ENCODE results near the gene PRKCH. TPM values are rescaled to one million over a fixed set of nuclear protein-coding genes. Genes with fewer than 3 reads are reported as not detected.

The PRKCH gene
- total RNA-seq, 2 experiments from 2014 or later = 193 to 194 TPM

DNA sequence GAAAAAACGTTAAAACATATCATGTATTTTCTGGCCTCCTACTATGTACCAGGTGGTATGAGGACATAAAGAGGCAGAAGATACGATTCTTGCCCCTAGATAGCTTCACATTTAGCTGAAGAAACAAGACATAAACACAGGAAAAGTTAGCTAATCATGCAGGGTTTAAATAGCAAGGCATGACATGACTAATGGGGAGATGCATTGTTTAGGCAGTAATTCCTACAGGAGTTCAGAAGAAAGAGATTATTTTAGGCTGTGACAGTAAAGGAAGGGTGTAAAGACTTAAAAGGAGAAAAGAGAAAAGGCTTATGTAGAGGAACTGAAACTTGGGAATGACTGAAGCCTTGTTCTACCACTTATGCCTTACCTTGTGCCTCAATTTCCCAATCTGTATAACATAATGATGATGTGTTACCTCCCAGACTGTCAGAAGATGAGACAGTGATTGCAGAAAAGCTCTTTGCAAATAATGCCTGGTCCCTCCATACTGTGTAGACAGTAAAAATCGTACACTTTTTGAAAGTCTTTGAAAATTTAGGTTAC is 44.4 kb downstream of the PRKCH start:
- POLR2A ChIA-PET = interaction anchor here (0.5 to 1.3 kb wide), 5 partner anchors 9 to 1795 kb away, joined by 3 to 4 read pairs (median 4); no protein-coding TSS in a partner anchor

DNA sequence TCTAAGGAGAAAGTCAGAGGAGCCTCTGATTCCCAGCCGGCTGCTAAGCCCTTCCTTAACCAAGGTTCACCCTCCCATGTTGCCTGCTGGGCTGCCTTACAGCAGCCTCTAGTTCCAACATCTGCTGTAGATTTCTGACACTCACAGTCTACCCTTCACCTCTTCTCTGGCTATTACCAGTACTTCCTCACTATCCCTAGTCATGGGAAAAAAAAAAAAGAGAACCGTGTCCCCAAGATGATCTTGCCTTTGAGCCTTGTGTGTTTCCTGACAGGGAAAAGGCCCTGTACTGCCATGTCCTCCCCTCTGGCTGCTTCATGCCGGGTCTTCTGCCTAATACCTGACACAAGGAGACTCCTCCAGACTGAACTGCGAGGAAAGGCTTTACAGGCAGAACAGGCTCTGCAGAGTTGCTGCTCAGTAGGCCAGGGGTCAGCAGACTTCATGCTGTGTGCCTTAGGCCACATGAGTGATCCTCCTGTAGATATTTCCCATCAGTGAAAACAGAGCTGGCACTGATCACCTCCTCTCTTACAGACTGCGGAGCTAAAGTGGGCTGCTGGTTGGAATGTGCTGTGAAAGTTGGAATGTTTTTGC is 46.8 kb downstream of the PRKCH start:
- ChIA-PET POLR2A (interaction anchor here (1.3 to 3.4 kb wide), 7 partner anchors 8 to 22 kb away, joined by 3 to 14 read pairs (median 4); no protein-coding TSS in a partner anchor), CTCF (interaction anchor here (0.7 to 2.5 kb wide), 5 partner anchors 9 to 22 kb away, joined by 3 to 10 read pairs (median 4); no protein-coding TSS in a partner anchor)
- no peaks in the 10 kb centered on the region for H3K27me3 Mint-ChIP-seq
- peak overlapping the region; percentile 29 for H3K4me3 Mint-ChIP-seq
- intact Hi-C loops (cut with micrococcal nuclease) = no loop called here
- peaks cover 8% of the 10 kb centered on the region for H3K9me3 Mint-ChIP-seq
- ATAC-seq = no peak
- no peak for DNase-seq
- H3K36me3 Mint-ChIP-seq (ENCODE audit: low read depth) = peaks cover 48% of the 10 kb centered on the region
- TF ChIP-seq, protein P1, sequence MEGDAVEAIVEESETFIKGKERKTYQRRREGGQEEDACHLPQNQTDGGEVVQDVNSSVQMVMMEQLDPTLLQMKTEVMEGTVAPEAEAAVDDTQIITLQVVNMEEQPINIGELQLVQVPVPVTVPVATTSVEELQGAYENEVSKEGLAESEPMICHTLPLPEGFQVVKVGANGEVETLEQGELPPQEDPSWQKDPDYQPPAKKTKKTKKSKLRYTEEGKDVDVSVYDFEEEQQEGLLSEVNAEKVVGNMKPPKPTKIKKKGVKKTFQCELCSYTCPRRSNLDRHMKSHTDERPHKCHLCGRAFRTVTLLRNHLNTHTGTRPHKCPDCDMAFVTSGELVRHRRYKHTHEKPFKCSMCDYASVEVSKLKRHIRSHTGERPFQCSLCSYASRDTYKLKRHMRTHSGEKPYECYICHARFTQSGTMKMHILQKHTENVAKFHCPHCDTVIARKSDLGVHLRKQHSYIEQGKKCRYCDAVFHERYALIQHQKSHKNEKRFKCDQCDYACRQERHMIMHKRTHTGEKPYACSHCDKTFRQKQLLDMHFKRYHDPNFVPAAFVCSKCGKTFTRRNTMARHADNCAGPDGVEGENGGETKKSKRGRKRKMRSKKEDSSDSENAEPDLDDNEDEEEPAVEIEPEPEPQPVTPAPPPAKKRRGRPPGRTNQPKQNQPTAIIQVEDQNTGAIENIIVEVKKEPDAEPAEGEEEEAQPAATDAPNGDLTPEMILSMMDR (IDR thresholded peaks at IDR 0.05) = no peak
- no peak overlapping the region for H3K27ac Mint-ChIP-seq
- H3K4me1 Mint-ChIP-seq (ENCODE audit: low read depth) = peaks cover 32% of the 10 kb centered on the region

More for the DNA sequence above, 44.4 kb downstream of the PRKCH start:
- H3K4me1 Mint-ChIP-seq (ENCODE audit: low read depth) = peaks cover 17% of the 10 kb centered on the region
- DNase-seq = no peak
- TF ChIP-seq, protein P1 (IDR thresholded peaks at IDR 0.05) = no peak
- no peaks in the 10 kb centered on the region for H3K9me3 Mint-ChIP-seq
- no peak overlapping the region for H3K27ac Mint-ChIP-seq
- CTCF ChIA-PET = interaction anchor here (1.6 to 2.5 kb wide), 3 partner anchors 8 to 67 kb away, joined by 5 to 10 read pairs (median 7); no protein-coding TSS in a partner anchor
- intact Hi-C loops (cut with micrococcal nuclease) = loop anchor here (2.0 kb wide), 1 partner anchor 15 kb away; no protein-coding TSS in a partner anchor
- peaks cover 37% of the 10 kb centered on the region for H3K36me3 Mint-ChIP-seq (ENCODE audit: low read depth)
- ATAC-seq = no peak
- no peaks in the 10 kb centered on the region for H3K27me3 Mint-ChIP-seq
- no peak overlapping the region for H3K4me3 Mint-ChIP-seq

DNA sequence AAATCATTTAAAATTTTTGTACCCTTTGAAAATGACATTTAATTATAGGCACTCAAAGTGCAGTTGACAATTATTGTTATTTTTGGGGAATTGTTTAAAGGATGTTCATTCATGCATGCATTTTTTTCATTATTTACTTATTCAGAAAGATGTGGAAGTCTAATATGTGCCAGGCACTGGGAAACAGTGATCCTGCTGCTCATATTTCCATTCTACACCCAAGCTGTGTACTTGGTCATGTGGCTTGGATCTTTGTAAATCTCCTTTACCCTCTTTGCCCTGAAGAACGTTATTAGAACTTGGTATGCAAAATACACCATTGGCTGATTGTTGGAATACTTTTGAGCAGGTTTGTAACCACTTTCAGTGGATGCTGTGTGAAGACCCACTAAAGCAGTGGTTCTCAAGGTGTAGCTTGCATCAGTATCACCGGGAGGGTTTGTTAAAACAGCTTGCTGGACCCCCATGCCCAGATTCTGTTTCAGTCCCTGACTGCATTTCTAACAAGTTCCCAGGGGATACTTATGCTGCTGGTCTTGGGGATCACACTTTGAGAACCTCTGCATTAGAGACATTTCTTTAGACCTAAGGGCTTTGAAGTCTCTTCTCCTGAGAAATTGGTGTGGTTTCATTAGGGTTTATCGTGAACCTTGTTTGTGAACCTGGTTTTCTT is 47.5 kb downstream of the PRKCH start:
- peaks cover 55% of the 10 kb centered on the region for H3K36me3 Mint-ChIP-seq (ENCODE audit: low read depth)
- ChIA-PET CTCF (interaction anchor here (0.7 to 1.8 kb wide), 5 partner anchors 9 to 53 kb away, joined by 3 to 7 read pairs (median 3); no protein-coding TSS in a partner anchor), POLR2A (interaction anchor here (1.0 to 3.4 kb wide), 8 partner anchors 8 to 34 kb away, joined by 3 to 14 read pairs (median 4); no protein-coding TSS in a partner anchor)
- TF ChIP-seq, protein P1 (IDR thresholded peaks at IDR 0.05) = no peak
- ATAC-seq (no peak), DNase-seq (no peak)
- H3K4me1 Mint-ChIP-seq (ENCODE audit: low read depth) = peaks cover 37% of the 10 kb centered on the region
- H3K27me3 Mint-ChIP-seq = no peaks in the 10 kb centered on the region
- H3K4me3 Mint-ChIP-seq = peak overlapping the region; percentile 43
- peaks cover 13% of the 10 kb centered on the region for H3K9me3 Mint-ChIP-seq
- H3K27ac Mint-ChIP-seq = no peak overlapping the region
- intact Hi-C loops (cut with micrococcal nuclease) = no loop called here

DNA sequence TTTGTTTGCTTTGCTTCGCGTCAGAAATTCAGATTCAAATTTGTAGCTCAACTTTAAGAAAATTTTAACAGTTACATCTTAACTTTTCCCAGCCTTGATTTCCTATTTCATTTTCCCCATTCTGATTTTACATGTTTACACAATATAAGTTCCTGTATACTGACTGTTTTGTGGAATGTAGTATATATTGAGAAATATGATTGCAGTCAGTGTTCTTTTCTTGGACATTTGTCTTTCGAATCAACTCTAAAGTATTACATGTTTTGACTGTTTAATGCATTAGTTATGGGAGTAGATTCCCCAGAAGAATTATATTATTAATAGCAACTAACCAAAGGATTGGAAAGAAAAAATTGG is 48.1 kb downstream of the PRKCH start:
- peak overlapping the region; percentile 43 for H3K4me3 Mint-ChIP-seq
- intact Hi-C loops (cut with micrococcal nuclease) = no loop called here
- peaks cover 60% of the 10 kb centered on the region for H3K36me3 Mint-ChIP-seq (ENCODE audit: low read depth)
- POLR2A ChIA-PET = interaction anchor here (1.0 to 3.4 kb wide), 8 partner anchors 9 to 35 kb away, joined by 3 to 14 read pairs (median 4); no protein-coding TSS in a partner anchor
- TF ChIP-seq, protein P1 (IDR thresholded peaks at IDR 0.05) = no peak
- DNase-seq = no peak
- peaks cover 39% of the 10 kb centered on the region for H3K4me1 Mint-ChIP-seq (ENCODE audit: low read depth)
- peaks cover 18% of the 10 kb centered on the region for H3K9me3 Mint-ChIP-seq
- ATAC-seq = no peak
- no peaks in the 10 kb centered on the region for H3K27me3 Mint-ChIP-seq
- no peak overlapping the region for H3K27ac Mint-ChIP-seq
- CTCF ChIA-PET = interaction anchor here (0.8 to 1.8 kb wide), 4 partner anchors 9 to 54 kb away, joined by 3 to 7 read pairs (median 4); no protein-coding TSS in a partner anchor

Measured in activated CD8-positive, alpha-beta T cell treated with anti-CD3 and anti-CD28 coated beads for 36 hours (primary cell).